ENCODE results near the gene RAB31. TPM values are rescaled to one million over a fixed set of nuclear protein-coding genes. Genes with fewer than 3 reads are reported as not detected.

Gene RAB31
- total RNA-seq, 1 donor = 1.9 TPM

- DNase-seq (ENCODE audit: low read depth in 2 of 3, low spot score in 2 of 3) = peak in 1 of 3 donors; percentile 17
Observed at GRCh38 chr18:9782073-9782857, 74.2 kb downstream of the RAB31 start.

DNA sequence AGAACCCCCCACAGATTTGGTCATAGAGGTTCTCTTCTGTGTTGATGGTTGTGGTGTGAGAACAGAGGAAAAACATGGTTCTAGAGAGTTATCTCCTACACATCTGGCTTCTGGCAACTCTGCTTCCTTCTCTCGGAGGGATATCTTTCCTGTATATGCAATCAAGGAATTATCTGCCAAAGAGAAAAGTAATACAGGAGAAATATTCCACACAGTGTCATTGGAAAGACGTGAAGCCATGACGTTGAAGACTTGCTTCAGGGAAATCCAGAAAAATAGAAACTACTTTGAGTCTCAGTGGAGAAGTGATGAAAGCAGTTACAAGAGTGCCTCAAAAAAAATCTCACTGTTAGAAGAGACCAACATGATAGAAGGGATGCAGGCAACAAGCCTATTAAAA lies 78.5 kb downstream of the RAB31 start:
- no peak for DNase-seq (ENCODE audit: low read depth in 2 of 3, low spot score in 2 of 3)

GRCh38 chr18:9787036-9787435 lies 78.9 kb downstream of the RAB31 start:
- no peak for DNase-seq (ENCODE audit: low read depth in 2 of 3, low spot score in 2 of 3)

DNA sequence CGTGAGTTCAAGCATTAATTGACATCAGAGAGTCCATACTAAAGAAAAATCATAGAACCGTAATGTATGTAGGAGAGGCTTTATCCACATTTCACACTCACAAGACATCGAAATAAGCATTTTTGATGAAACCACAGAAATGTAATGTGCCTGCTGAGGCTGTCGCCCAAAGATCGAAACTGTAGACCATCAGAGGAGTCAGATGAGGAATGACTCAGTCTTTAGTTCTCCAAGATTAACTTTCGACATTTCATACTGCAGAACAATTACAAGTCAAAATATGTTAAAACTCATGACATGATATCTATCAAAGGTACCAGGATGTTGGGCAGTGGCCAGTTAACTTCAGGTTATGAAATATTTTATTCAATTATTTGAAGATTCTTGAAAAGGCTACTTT lies 79.6 kb downstream of the RAB31 start:
- no peak for DNase-seq (ENCODE audit: low read depth in 2 of 3, low spot score in 2 of 3)

GRCh38 chr18:9788140-9788539 lies 80.0 kb downstream of the RAB31 start:
- no peak for DNase-seq (ENCODE audit: low read depth in 2 of 3, low spot score in 2 of 3)

DNA sequence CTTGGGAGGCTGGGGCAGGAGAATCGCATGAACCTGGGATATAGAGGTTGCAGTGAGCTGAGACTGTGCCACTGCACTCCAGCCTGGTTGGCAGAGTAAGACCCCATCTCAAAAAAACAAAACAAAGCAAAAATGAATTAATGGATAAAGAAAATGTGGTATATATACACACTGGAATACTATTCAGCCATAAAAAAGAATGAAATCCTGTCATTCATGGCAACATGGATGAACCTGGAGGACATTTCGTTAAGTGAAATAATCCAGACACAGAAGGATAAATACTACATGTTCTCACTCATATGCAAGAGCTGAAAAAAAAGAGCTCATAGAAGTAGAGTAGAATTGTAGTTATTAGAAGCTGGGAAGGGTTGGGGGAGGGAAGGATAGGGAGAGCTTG lies 80.8 kb downstream of the RAB31 start:
- no peak for DNase-seq (ENCODE audit: low read depth in 2 of 3, low spot score in 2 of 3)

DNA sequence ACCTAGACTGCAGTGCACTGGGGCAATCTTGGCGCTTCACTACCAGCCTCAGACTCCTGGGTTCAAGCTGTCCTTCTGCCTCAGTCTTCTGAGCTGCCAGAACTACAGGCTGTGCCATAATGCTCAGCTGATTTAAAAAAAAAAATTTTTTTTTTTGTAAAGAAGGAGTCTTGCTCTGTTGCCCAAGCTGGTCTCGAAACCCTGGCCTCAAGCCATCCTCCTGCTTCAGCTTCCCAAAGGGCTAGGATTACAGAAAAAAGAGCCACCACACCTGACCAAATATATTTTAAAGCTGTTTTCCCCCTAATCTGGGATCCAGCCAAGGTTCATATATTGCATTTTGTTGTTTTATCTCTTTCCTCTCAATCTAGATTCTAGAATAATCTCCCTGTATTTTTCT lies 82.2 kb downstream of the RAB31 start:
- DNase-seq (ENCODE audit: low read depth in 2 of 3, low spot score in 2 of 3) = no peak

- DNase-seq (ENCODE audit: low read depth in 2 of 3, low spot score in 2 of 3) = no peak
Observed at GRCh38 chr18:9791991-9792390, 83.9 kb downstream of the RAB31 start.

GRCh38 chr18:9792565-9793245 lies 84.6 kb downstream of the RAB31 start:
- peak in 1 of 3 donors; percentile 39 for DNase-seq (ENCODE audit: low read depth in 2 of 3, low spot score in 2 of 3)

- no peak for DNase-seq (ENCODE audit: low read depth in 2 of 3, low spot score in 2 of 3)
Observed at GRCh38 chr18:9796011-9796410, 87.9 kb downstream of the RAB31 start.

GRCh38 chr18:9796935-9797549 lies 88.9 kb downstream of the RAB31 start:
- DNase-seq (ENCODE audit: low read depth in 2 of 3, low spot score in 2 of 3) = no peak

- DNase-seq (ENCODE audit: low read depth in 2 of 3, low spot score in 2 of 3) = no peak
Observed at GRCh38 chr18:9802175-9803062, 94.3 kb downstream of the RAB31 start.

DNA sequence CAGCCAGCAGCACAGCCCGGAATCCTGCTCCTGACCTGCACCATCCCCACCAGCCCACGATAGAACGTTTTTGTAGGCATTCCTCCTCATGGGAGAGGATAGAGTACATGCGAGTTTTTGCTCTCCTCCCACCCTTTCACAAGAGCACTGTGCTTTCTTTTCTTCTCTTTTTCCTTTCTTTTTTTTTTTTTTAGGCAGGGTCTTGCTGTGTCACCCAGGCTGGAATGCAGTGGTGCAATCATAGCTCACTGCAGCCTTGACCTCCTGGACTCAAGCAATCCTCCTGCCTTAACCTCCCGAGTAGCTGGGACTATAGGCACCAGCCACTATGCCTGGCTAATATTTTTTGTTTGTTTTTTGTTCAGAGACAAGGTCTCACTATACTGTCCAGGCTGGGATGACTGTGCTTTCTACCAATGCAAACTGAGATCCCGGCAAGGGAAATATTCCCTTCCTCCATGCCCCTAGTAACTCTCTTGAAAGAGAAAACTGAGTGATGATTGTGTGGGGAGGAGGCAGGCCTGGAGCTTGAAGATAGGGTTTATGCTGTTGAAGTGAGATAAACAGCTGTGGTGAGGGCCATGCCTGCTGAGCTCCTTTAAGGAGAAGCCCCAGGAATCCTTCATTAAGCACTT lies 95.1 kb downstream of the RAB31 start:
- DNase-seq (ENCODE audit: low read depth in 2 of 3, low spot score in 2 of 3) = peak in 2 of 3 donors; percentile 40 to 59

- peak in 1 of 3 donors; percentile 40 for DNase-seq (ENCODE audit: low read depth in 2 of 3, low spot score in 2 of 3)
Observed at GRCh38 chr18:9803698-9804516, 95.8 kb downstream of the RAB31 start.

GRCh38 chr18:9804517-9805104 lies 96.5 kb downstream of the RAB31 start:
- peak in 1 of 3 donors; percentile 9 for DNase-seq (ENCODE audit: low read depth in 2 of 3, low spot score in 2 of 3)

DNA sequence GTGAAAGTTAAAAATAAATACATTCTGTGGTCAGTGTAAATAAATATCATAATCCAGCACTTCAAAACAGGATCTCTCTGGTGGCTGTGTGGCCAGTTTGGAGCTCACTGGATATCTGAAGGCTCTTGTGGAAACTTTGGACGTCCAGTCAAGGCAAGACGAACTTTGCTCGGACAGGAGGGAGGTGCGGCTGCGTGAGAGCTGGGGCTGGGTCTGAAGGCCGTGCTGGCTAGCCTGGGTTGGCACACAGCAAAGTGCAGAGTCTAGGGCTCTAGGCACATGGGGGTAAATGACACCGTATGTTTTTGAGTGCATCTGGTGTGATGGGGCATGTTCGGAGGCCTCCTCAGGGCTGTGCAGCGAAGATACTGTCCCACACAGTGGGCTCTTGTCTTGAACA lies 98.8 kb downstream of the RAB31 start:
- DNase-seq (ENCODE audit: low read depth in 2 of 3, low spot score in 2 of 3) = no peak

DNA sequence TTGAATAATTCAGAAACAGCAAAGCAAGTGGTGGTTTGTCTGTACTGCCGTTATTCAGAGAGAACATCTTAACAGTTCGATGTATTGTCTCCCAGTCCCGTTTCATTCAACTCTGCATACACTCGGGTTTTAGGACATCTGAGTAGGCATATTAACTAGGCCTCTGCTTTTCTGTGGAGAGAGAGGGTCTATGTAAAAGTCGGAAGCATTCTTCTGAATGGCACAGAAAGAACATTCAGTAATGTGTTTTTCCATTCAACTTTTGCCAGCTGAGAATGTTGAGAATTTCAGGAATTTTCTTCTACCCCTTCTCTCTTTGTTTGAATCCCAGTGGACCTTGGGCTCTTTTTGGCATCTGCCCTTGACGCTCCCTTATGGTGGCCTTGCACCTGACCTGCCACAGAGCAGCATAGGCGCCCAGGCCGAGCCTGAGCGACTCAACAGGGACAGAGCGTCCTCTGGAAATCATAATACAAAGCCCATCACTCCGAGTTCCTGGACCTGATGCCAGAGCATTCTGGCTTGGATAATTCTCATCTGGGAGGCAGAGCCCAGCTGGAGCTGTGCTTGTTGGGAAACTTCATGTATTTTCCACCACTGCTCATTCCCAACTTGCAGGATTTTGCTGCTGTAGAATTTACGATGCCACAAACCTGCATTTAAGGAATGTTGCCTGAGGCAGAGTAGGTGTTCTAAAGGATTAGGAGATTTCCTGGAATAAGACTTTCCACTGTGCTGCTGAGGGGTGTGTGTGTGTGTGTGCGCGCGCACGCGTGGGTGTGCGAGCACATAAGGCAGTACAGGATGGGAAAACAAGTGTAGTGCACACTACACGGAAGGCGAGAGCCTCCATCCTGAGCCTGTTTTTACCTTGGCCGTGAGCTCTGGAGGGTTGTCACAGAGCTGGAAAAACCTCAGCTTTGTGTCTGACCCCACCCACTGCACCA lies 100.5 kb downstream of the RAB31 start:
- DNase-seq (ENCODE audit: low read depth in 2 of 3, low spot score in 2 of 3) = no peak

DNA sequence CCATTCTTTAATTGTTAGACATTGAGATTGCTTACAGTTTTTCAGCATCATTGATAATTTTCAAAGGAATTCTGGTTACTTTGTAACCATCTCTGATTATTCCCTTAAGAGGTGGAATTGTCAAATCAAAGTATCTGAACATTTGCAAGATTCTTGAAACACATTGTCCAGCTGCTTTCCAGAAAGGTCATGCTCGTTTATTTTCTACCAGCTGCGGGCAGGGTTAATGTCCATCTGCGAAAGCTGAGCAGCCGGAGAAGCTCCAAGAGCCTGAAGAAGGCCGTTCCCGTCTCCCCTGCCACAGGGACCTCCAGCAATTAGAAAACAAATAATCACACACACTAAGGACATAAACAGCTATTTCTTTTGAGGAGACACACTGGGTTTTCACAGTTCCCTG lies 101.6 kb downstream of the RAB31 start:
- DNase-seq (ENCODE audit: low read depth in 2 of 3, low spot score in 2 of 3) = no peak

Data from hematopoietic multipotent progenitor cell (in vitro differentiated cells).